Smooth muscle cell (in vitro differentiated cells): ENCODE data around the gene CHN1. TPM values are rescaled to one million over a fixed set of nuclear protein-coding genes. Genes with fewer than 3 reads are reported as not detected.

Experiments
- DNase-seq: peaks from one replicate; lab custom pipeline; 2025; ENCODE audit not compliant: unreplicated experiment; lab: John Stamatoyannopoulos, UW
- H2AFZ ChIP-seq: fragments of 200-600 bp; sonication (generic); 2 replicates; pipeline ENCODE4 v1.6.0; 2016; ENCODE audit warnings: antibody characterized with exemption, low read depth, mild to moderate bottlenecking
- H3F3A ChIP-seq: fragments of 200-600 bp; sonication (generic); 2 replicates; pipeline ENCODE4 v1.6.0; 2017; ENCODE audit warnings: antibody characterized with exemption, low read depth
- H3K27ac ChIP-seq: fragments of 200-600 bp; sonication (generic); 2 replicates; pipeline ENCODE4 v1.5.1; 2016; ENCODE audit warnings: low read depth, mild to moderate bottlenecking
- H3K27me3 ChIP-seq: fragments of 200-600 bp; sonication (generic); 2 replicates; pipeline ENCODE4 v1.6.1; 2016; ENCODE audit warnings: low read depth, mild to moderate bottlenecking
- H3K36me3 ChIP-seq: fragments of 200-600 bp; sonication (generic); 2 replicates; pipeline ENCODE4 v1.5.1; 2016; ENCODE audit warnings: low read depth
- H3K4me1 ChIP-seq: fragments of 200-600 bp; sonication (generic); 2 replicates; pipeline ENCODE4 v1.5.1; 2016; ENCODE audit warnings: low read depth
- H3K4me2 ChIP-seq: fragments of 200-600 bp; sonication (generic); 2 replicates; pipeline ENCODE4 v1.6.0; 2016; ENCODE audit warnings: mild to moderate bottlenecking
- H3K4me3 ChIP-seq: fragments of 200-600 bp; sonication (generic); 2 replicates; pipeline ENCODE4 v1.5.1; 2016; ENCODE audit warnings: mild to moderate bottlenecking
- H3K79me2 ChIP-seq: fragments of 200-600 bp; sonication (generic); 2 replicates; pipeline ENCODE4 v1.6.0; 2016; ENCODE audit warnings: low read depth, mild to moderate bottlenecking
- H3K9ac ChIP-seq: fragments of 200-600 bp; sonication (generic); 2 replicates; pipeline ENCODE4 v1.6.0; 2016; ENCODE audit warnings: low read depth
- H3K9me3 ChIP-seq: fragments of 200-600 bp; sonication (generic); replicated peaks from 2 replicates; pipeline ENCODE4 v1.5.1; 2016; ENCODE audit warnings: low read depth
- H4K20me1 ChIP-seq: fragments of 200-600 bp; sonication (generic); 2 replicates; pipeline ENCODE4 v1.6.0; 2016; ENCODE audit warnings: low read depth
- WGBS: methylation state at CpG from one replicate; pipeline ENCODE4 v1.1.7; 2016; ENCODE audit warnings: low lambda C conversion rate; 5-methylcytosine and 5-hydroxymethylcytosine counted together
- polyA plus RNA-seq: library from polyadenylated mRNA; unstranded; fragments of >200 nt; fragmentation: Nextera tagmentation; extraction: Ambion mirVana; gene quantifications from 2 replicates; pipeline ENCODE4 v1.2.1, GENCODE V29; 2016
- total RNA-seq: library from RNA; depleted of rRNA; stranded (reverse); fragments of >200 nt; gene quantifications from 2 replicates; pipeline ENCODE4 v1.2.3, GENCODE V29; 2014
- TF ChIP-seq, protein P1 (sequence below): fragments of 200-600 bp; sonication (generic); IDR thresholded peaks from 2 replicates; pipeline ENCODE4 v1.5.1; 2017; ENCODE audit warnings: borderline replicate concordance, mild to moderate bottlenecking, antibody characterized with exemption; ENCODE audit not compliant: insufficient read depth, poor library complexity, severe bottlenecking

Gene CHN1
- total and polyA plus RNA-seq, 2 experiments from 2014 or later, result 33.5 to 44.8 TPM

DNA sequence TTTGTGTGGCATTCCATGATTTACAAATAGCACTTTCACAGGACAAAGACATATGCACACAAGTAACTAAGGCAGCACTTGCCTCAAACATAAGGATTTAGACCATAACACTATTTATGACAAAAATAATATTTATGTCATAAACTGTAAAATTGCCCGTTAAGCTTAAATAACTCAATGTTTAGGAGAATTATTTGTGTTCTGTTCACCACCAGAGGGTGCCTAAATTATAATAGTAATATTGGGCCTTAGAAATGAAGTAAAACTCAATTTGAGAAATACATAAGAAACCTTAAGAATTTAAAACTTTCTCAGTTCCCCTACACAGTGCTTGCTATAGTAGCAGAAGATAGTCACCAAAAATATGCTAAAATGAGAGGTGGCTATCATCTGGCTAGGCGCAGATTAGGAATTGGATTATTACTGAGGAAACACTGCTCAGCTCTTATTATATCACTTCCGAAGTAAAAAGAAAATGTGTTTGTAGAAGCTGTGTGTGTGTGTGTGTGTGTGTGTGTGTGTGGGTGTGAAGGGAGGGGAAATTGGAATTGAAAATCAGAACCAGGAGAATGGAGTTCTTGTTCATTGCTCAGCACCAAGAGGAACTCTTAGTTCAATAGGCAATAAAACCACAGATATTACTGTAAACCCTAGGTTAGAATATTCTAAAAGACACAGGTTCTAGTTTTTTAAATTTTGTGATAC is 4.9 kb upstream of the CHN1 start:
- H3K4me2 ChIP-seq, result no peak overlapping the region
- H3K4me1 ChIP-seq, result peaks cover 25% of the 10 kb centered on the region
- H3K27ac ChIP-seq, result no peak overlapping the region
- no peaks in the 10 kb centered on the region for H3K36me3 ChIP-seq
- H3K4me3 ChIP-seq, result no peak overlapping the region
- H3K9me3 ChIP-seq, result no peaks in the 10 kb centered on the region
- no peaks in the 10 kb centered on the region for H4K20me1 ChIP-seq
- no peak overlapping the region for H3K9ac ChIP-seq
- no peak for DNase-seq
- TF ChIP-seq, protein P1, sequence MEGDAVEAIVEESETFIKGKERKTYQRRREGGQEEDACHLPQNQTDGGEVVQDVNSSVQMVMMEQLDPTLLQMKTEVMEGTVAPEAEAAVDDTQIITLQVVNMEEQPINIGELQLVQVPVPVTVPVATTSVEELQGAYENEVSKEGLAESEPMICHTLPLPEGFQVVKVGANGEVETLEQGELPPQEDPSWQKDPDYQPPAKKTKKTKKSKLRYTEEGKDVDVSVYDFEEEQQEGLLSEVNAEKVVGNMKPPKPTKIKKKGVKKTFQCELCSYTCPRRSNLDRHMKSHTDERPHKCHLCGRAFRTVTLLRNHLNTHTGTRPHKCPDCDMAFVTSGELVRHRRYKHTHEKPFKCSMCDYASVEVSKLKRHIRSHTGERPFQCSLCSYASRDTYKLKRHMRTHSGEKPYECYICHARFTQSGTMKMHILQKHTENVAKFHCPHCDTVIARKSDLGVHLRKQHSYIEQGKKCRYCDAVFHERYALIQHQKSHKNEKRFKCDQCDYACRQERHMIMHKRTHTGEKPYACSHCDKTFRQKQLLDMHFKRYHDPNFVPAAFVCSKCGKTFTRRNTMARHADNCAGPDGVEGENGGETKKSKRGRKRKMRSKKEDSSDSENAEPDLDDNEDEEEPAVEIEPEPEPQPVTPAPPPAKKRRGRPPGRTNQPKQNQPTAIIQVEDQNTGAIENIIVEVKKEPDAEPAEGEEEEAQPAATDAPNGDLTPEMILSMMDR, result peak; percentile 4
- H3F3A ChIP-seq, result no peaks in the 10 kb centered on the region
- peaks cover 30% of the 10 kb centered on the region for H3K27me3 ChIP-seq
- no peaks in the 10 kb centered on the region for H3K79me2 ChIP-seq
- H2AFZ ChIP-seq, result no peak overlapping the region
- WGBS, result 97% methylated on average over 3 of the region's 3 CpGs

DNA sequence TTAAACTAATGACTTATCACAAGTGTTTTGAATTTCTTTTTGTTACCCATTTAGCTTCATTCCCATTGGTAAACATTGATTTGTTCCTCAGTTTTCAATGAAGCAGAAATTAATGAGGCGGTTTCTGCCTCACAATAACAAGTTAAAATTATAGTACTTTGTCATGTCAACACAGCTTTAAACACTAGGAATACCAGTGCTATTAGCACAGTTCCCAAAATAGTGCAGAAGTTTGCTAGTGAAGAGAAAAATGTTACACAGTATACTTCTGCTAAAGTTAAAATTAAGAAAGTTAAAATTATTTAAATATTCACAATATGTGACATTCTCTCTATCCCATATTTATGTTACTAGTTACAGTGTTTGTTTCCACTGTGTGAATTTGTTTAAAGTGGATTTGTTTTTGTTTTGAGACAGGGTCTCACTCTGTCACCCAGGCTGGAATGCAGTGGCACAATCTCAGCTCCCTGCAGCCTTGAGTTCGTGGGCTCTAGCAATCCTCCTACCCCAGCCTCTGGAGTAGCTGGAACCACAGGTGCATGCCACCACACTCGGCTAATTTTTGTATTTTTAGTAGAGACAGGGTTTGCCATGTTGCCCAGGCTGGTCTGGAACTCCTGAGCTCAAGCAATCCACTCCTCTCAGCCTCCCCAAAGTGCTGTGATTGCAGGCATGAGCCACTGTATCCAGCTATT is 3.8 kb upstream of the CHN1 start:
- Histone ChIP-seq H3K27me3 (peaks cover 30% of the 10 kb centered on the region), H3K36me3 (no peaks in the 10 kb centered on the region), H3K9ac (no peak overlapping the region), H3F3A (no peaks in the 10 kb centered on the region), H3K4me3 (no peak overlapping the region), H3K4me2 (no peak overlapping the region), H2AFZ (no peak overlapping the region), H4K20me1 (no peaks in the 10 kb centered on the region), H3K27ac (no peak overlapping the region), H3K9me3 (no peaks in the 10 kb centered on the region), H3K79me2 (no peaks in the 10 kb centered on the region), H3K4me1 (peaks cover 25% of the 10 kb centered on the region)
- TF ChIP-seq, protein P1, result no peak
- WGBS, result 81% methylated on average over 3 of the region's 3 CpGs
- no peak for DNase-seq

DNA sequence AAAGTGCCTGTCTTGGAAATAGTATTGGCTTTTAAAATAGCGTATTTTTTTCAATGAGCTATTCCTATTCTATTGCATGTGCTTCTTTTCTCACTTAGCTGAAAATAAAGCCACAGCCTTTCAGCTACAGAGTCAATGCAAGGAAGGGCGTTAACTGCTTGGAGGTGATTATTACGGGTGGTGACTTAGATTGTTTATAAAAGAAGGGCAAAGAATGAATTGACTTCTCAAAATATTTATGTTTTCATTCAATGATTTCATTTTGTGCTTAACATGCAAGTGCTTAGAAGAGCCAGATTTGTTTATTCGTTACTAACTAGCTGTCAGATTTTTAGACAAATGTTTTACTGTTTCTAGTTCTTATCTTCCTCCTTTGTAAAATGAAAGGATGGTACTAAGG is 2.8 kb upstream of the CHN1 start:
- Histone ChIP-seq H3F3A (no peaks in the 10 kb centered on the region), H3K27me3 (peaks cover 37% of the 10 kb centered on the region)
- 82% methylated on average over 4 of the region's 4 CpGs for WGBS

More for the DNA sequence above, 2.8 kb upstream of the CHN1 start:
- H3K9me3 ChIP-seq, result no peaks in the 10 kb centered on the region
- H2AFZ ChIP-seq, result no peak overlapping the region
- DNase-seq, result no peak
- H4K20me1 ChIP-seq, result no peaks in the 10 kb centered on the region
- H3K27ac ChIP-seq, result no peak overlapping the region
- H3K4me2 ChIP-seq, result no peak overlapping the region
- H3K4me1 ChIP-seq, result peaks cover 30% of the 10 kb centered on the region
- no peak overlapping the region for H3K4me3 ChIP-seq
- no peaks in the 10 kb centered on the region for H3K79me2 ChIP-seq
- no peak overlapping the region for H3K9ac ChIP-seq
- TF ChIP-seq, protein P1, result no peak
- H3K36me3 ChIP-seq, result no peaks in the 10 kb centered on the region
